Fibroblast of lung (primary cell): ENCODE results near the gene ZNF267. TPM values are rescaled to one million over a fixed set of nuclear protein-coding genes. Genes with fewer than 3 reads are reported as not detected.
A peak's percentile ranks its signal among the peaks of the same experiment; 100 is the strongest.

Experiments
- DNase-seq, 2 donors: peaks; one replicate each; pipeline versions ENCODE4 v3.0.0 to v3.0.0-alpha.2; 2010; ENCODE audit warnings: low read depth in 2 of 2
- H2AFZ ChIP-seq: 2 replicates; pipeline ENCODE4 v1.5.1; 2012; ENCODE audit warnings: low read length, control low read depth, inconsistent platforms
- H3K27ac ChIP-seq: 2 replicates; pipeline ENCODE4 v1.5.1; 2011; ENCODE audit warnings: low read length, control low read depth; ENCODE audit not compliant: insufficient read depth
- H3K27me3 ChIP-seq: 2 replicates; pipeline ENCODE4 v1.5.1; 2011; ENCODE audit warnings: mild to moderate bottlenecking, low read length; ENCODE audit not compliant: control insufficient read depth, insufficient read depth
- H3K36me3 ChIP-seq: 2 replicates; pipeline ENCODE4 v1.5.1; 2011; ENCODE audit warnings: low read length; ENCODE audit not compliant: control insufficient read depth, insufficient read depth
- H3K4me1 ChIP-seq: 2 replicates; pipeline ENCODE4 v1.5.1; 2011; ENCODE audit warnings: low read length; ENCODE audit not compliant: control insufficient read depth, insufficient read depth; ENCODE audit errors: extremely low read depth
- H3K4me2 ChIP-seq: 2 replicates; pipeline ENCODE4 v1.5.1; 2011; ENCODE audit warnings: low read length, control low read depth; ENCODE audit not compliant: insufficient read depth; ENCODE audit errors: extremely low read depth
- H3K4me3 ChIP-seq, 4 experiments: fragments of 200-600 bp in 1 of 4; sonication (generic) in 1 of 4; replicated peaks in 1 of 4; 2 replicates each; pipeline ENCODE4 v1.5.1; 2011 to 2016; ENCODE audit warnings: low read length in 4 of 4, low read depth in 3 of 4, mild to moderate bottlenecking in 3 of 4, control low read depth in 2 of 4, inconsistent platforms in 1 of 4, mixed read lengths in 1 of 4; ENCODE audit not compliant: insufficient read depth in 1 of 4; ENCODE audit errors: control extremely low read depth in 1 of 4
- H3K79me2 ChIP-seq: 2 replicates; pipeline ENCODE4 v1.5.1; 2012; ENCODE audit warnings: mild to moderate bottlenecking, low read length, inconsistent platforms; ENCODE audit not compliant: control insufficient read depth, insufficient read depth
- H3K9ac ChIP-seq: 2 replicates; pipeline ENCODE4 v1.5.1; 2011; ENCODE audit warnings: mild to moderate bottlenecking, low read length, control low read depth; ENCODE audit not compliant: insufficient read depth
- H3K9me3 ChIP-seq: 2 replicates; pipeline ENCODE4 v1.5.1; 2012; ENCODE audit warnings: low read depth, low read length; ENCODE audit not compliant: control insufficient read depth, insufficient read depth
- H4K20me1 ChIP-seq: 2 replicates; pipeline ENCODE4 v1.5.1; 2011; ENCODE audit warnings: low read length; ENCODE audit not compliant: control insufficient read depth, insufficient read depth; ENCODE audit errors: extremely low read depth
- CTCF ChIP-seq, 2 donors: IDR thresholded peaks in 1 of 2; conservative IDR thresholded peaks in 1 of 2; 1 replicate in 1 of 2; 2 replicates in 1 of 2; pipeline ENCODE4 v1.5.1; 2011 to 2012; ENCODE audit warnings: low read length in 2 of 2, control low read depth in 1 of 2, inconsistent platforms in 1 of 2, low read depth in 1 of 2, mild to moderate bottlenecking in 1 of 2
- EZH2 ChIP-seq: IDR thresholded peaks from 2 replicates; pipeline ENCODE4 v1.5.1; 2012; ENCODE audit warnings: low read length, control low read depth, mild to moderate bottlenecking; ENCODE audit errors: missing control alignments
- polyA plus RNA-seq, 2 donors: library from polyadenylated mRNA; depleted of rRNA in 1 of 2; stranded (reverse) in 1 of 2; unstranded in 1 of 2; fragments of >200 nt; gene quantifications; 2 replicates each; pipeline ENCODE4 v1.2.1, GENCODE V29; 2011 to 2012; ENCODE audit warnings: missing spikeins in 1 of 2
- total RNA-seq: library from RNA; depleted of rRNA; stranded (reverse); fragments of >200 nt; gene quantifications from 2 replicates; pipeline ENCODE4 v1.2.1, GENCODE V29; 2014

Gene ZNF267
- total and polyA plus RNA-seq, 2 donors (not counting 1 experiment from before 2014, with no cell fraction given) = 4.2 to 7.1 TPM

DNA sequence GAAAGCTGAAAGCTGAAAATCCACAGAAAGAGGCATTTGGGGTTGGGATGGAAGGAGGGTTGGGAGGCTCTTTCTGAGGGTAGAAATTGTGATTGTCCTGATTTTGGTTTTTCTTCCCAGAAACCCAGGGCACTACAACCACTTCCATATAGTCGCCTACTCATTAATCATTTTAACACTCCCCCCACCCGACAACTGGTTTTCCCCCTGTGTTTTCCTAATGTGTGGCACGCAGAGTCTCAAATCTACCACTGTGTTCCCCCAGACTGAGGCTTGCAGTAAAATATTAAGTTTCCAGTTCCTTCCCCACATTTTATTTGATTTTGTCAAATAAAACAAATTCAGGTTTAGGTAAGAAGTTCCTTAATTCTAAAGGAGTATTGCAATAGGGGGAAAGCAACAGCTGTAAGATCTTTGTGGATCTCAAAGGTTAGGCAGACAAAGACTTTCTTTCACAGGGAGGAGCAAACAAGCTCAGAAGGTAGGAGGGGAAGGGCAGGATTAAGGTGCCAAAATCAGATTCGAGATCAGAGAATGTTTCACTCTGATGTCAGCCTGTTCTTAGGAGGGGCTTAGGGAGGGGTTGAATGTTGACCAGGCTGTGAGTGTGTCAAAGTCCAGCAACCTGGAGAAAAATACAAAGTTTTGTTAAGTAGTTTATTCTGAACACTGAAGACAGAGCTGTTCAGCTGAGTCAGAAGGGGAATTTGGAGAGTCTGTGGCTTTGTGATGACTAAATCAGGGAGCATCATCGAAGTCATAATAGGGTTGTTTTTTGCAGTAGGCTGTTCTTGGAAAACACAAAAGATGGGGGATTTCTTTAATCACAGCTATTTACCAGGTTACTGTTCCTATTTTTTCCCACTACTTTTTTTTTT lies 3.6 kb downstream of the ZNF267 start:
- H3K4me2 ChIP-seq = peak overlapping the region; percentile 73
- peak overlapping the region in 2 of 4 experiments; percentile 27 to 35 for H3K4me3 ChIP-seq
- no peaks in the 10 kb centered on the region for H3K9me3 ChIP-seq
- no peaks in the 10 kb centered on the region for H3K27me3 ChIP-seq
- peaks cover 14% of the 10 kb centered on the region for H3K4me1 ChIP-seq
- TF ChIP-seq CTCF (conservative IDR thresholded peaks at IDR 0.05 in 1 of 2, IDR thresholded peaks at IDR 0.05 in 1 of 2; ENCODE audit: low read depth in 1 of 2, low read length in 2 of 2) (no peak), EZH2 (no peak)
- no peak overlapping the region for H2AFZ ChIP-seq
- H3K79me2 ChIP-seq = peaks cover 77% of the 10 kb centered on the region
- no peak overlapping the region for H3K9ac ChIP-seq
- no peaks in the 10 kb centered on the region for H4K20me1 ChIP-seq
- peak; percentile 86 to 95 for DNase-seq
- peak overlapping the region; percentile 64 for H3K27ac ChIP-seq
- peaks cover 1% of the 10 kb centered on the region for H3K36me3 ChIP-seq

GRCh38 chr16:31877876-31878642 lies 4.5 kb downstream of the ZNF267 start:
- peaks cover 1% of the 10 kb centered on the region for H3K36me3 ChIP-seq
- H3K4me1 ChIP-seq = peaks cover 14% of the 10 kb centered on the region
- peaks cover 84% of the 10 kb centered on the region for H3K79me2 ChIP-seq
- H3K4me2 ChIP-seq = peak overlapping the region; percentile 41
- no peaks in the 10 kb centered on the region for H3K27me3 ChIP-seq
- H3K4me3 ChIP-seq = no peak overlapping the region
- H3K27ac ChIP-seq = peak overlapping the region; percentile 8
- no peaks in the 10 kb centered on the region for H4K20me1 ChIP-seq
- H3K9me3 ChIP-seq = no peaks in the 10 kb centered on the region
- no peak overlapping the region for H2AFZ ChIP-seq
- no peak for TF ChIP-seq CTCF (conservative IDR thresholded peaks at IDR 0.05 in 1 of 2, IDR thresholded peaks at IDR 0.05 in 1 of 2; ENCODE audit: low read depth in 1 of 2, low read length in 2 of 2)
- TF ChIP-seq EZH2 = no peak
- DNase-seq = no peak
- H3K9ac ChIP-seq = no peak overlapping the region

GRCh38 chr16:31879937-31880321 lies 6.3 kb downstream of the ZNF267 start:
- Histone ChIP-seq H3K36me3 (peaks cover 1% of the 10 kb centered on the region), H3K79me2 (peaks cover 80% of the 10 kb centered on the region), H3K27ac (peak overlapping the region; percentile 11), H2AFZ (no peak overlapping the region), H3K9ac (no peak overlapping the region), H3K9me3 (no peaks in the 10 kb centered on the region), H3K4me1 (peaks cover 13% of the 10 kb centered on the region), H3K27me3 (no peaks in the 10 kb centered on the region), H3K4me3 (no peak overlapping the region), H4K20me1 (no peaks in the 10 kb centered on the region), H3K4me2 (no peak overlapping the region)
- DNase-seq = no peak
- TF ChIP-seq EZH2 (no peak), CTCF (conservative IDR thresholded peaks at IDR 0.05 in 1 of 2, IDR thresholded peaks at IDR 0.05 in 1 of 2; ENCODE audit: low read depth in 1 of 2, low read length in 2 of 2) (no peak)
